WTC11 (cell line): Measurements from ENCODE around the gene GAS5.

Experiments used
- CREM ChIP-seq: sonication (generic); formaldehyde crosslinking; IDR thresholded peaks from 2 replicates; pipeline ENCODE4 v1.8.1; 2022; ENCODE audit warnings: mild to moderate bottlenecking, missing genetic modification reagents, moderate library complexity
- ETV6 ChIP-seq: sonication (generic); formaldehyde crosslinking; IDR thresholded peaks from 2 replicates; pipeline ENCODE4 v1.8.1; 2022; ENCODE audit warnings: mild to moderate bottlenecking, missing genetic modification reagents
- FOXJ3 ChIP-seq: sonication (generic); formaldehyde crosslinking; IDR thresholded peaks from 2 replicates; pipeline ENCODE4 v1.9.0; 2021; ENCODE audit warnings: missing genetic modification reagents, mild to moderate bottlenecking, borderline replicate concordance
- MXD4 ChIP-seq: fragments of 250-450 bp; sonication (Bioruptor Pico); IDR thresholded peaks from 2 replicates; pipeline ENCODE4 v1.8.0; 2021; ENCODE audit warnings: mild to moderate bottlenecking, moderate library complexity, borderline replicate concordance
- RELA ChIP-seq: sonication (generic); formaldehyde crosslinking; IDR thresholded peaks from 2 replicates; pipeline ENCODE4 v1.8.1; 2022; ENCODE audit warnings: missing genetic modification reagents, mild to moderate bottlenecking, borderline replicate concordance
- SMAD3 ChIP-seq: sonication (generic); formaldehyde crosslinking; IDR thresholded peaks from 2 replicates; pipeline ENCODE4 v1.8.0; 2022; ENCODE audit warnings: missing genetic modification reagents, mild to moderate bottlenecking, borderline replicate concordance
- TEAD4 ChIP-seq: sonication (generic); formaldehyde crosslinking; IDR thresholded peaks from 2 replicates; pipeline ENCODE4 v1.8.0; 2022; ENCODE audit warnings: mild to moderate bottlenecking, missing genetic modification reagents
- ZNF423 ChIP-seq: fragments of 250-450 bp; sonication (Bioruptor Pico); IDR thresholded peaks from 2 replicates; pipeline ENCODE4 v2.1.2; 2022; ENCODE audit warnings: mild to moderate bottlenecking, moderate library complexity
- TF ChIP-seq, protein P1 (sequence below): fragments of 200-600 bp; IDR thresholded peaks from 2 replicates; pipeline ENCODE4 v1.8.0; 2022; ENCODE audit warnings: antibody characterized with exemption
- TF ChIP-seq, protein P2 (sequence below): sonication (generic); formaldehyde crosslinking; IDR thresholded peaks from 2 replicates; pipeline ENCODE4 v1.8.1; 2023; ENCODE audit warnings: mild to moderate bottlenecking, moderate library complexity, missing genetic modification reagents
- TF ChIP-seq, protein P3 (sequence below): sonication (generic); formaldehyde crosslinking; IDR thresholded peaks from 2 replicates; pipeline ENCODE4 v1.8.1; 2023; ENCODE audit warnings: mild to moderate bottlenecking, missing genetic modification reagents, moderate library complexity
- TF ChIP-seq, protein P4 (sequence below): sonication (generic); formaldehyde crosslinking; IDR thresholded peaks from 2 replicates; pipeline ENCODE4 v1.8.0; 2022; ENCODE audit warnings: mild to moderate bottlenecking, missing genetic modification reagents
- TF ChIP-seq, protein P5 (sequence below): sonication (generic); formaldehyde crosslinking; IDR thresholded peaks from 2 replicates; pipeline ENCODE4 v1.8.0; 2022; ENCODE audit warnings: missing genetic modification reagents
- TF ChIP-seq, protein P6 (sequence below): sonication (generic); formaldehyde crosslinking; IDR thresholded peaks from 2 replicates; pipeline ENCODE4 v1.8.1; 2022; ENCODE audit warnings: low read depth, missing genetic modification reagents, borderline replicate concordance

DNA sequence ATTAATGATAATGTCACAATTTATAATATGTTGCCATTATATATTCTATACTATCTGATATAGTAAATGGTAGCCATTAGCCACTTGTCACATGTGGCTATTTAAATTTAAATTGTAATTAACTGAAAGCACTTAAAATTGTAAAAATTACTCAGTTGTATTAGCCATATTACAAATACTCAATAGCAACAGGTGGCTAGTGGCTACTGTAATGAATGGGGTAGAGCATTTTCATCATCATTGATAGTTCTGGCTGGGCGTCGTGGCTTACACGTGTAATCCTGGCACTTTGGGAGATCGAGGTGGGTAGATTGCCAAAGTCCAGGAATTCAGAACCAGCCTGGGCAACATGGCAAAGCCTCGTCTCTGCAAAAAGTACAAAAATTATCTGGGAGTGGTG, 16.9 kb upstream of the GAS5 start:
- TF ChIP-seq, protein P1, sequence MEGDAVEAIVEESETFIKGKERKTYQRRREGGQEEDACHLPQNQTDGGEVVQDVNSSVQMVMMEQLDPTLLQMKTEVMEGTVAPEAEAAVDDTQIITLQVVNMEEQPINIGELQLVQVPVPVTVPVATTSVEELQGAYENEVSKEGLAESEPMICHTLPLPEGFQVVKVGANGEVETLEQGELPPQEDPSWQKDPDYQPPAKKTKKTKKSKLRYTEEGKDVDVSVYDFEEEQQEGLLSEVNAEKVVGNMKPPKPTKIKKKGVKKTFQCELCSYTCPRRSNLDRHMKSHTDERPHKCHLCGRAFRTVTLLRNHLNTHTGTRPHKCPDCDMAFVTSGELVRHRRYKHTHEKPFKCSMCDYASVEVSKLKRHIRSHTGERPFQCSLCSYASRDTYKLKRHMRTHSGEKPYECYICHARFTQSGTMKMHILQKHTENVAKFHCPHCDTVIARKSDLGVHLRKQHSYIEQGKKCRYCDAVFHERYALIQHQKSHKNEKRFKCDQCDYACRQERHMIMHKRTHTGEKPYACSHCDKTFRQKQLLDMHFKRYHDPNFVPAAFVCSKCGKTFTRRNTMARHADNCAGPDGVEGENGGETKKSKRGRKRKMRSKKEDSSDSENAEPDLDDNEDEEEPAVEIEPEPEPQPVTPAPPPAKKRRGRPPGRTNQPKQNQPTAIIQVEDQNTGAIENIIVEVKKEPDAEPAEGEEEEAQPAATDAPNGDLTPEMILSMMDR = no peak
- TF ChIP-seq, protein P2, sequence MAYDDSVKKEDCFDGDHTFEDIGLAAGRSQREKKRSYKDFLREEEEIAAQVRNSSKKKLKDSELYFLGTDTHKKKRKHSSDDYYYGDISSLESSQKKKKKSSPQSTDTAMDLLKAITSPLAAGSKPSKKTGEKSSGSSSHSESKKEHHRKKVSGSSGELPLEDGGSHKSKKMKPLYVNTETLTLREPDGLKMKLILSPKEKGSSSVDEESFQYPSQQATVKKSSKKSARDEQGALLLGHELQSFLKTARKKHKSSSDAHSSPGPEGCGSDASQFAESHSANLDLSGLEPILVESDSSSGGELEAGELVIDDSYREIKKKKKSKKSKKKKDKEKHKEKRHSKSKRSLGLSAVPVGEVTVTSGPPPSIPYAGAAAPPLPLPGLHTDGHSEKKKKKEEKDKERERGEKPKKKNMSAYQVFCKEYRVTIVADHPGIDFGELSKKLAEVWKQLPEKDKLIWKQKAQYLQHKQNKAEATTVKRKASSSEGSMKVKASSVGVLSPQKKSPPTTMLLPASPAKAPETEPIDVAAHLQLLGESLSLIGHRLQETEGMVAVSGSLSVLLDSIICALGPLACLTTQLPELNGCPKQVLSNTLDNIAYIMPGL (CRISPR knock-in tag) = no peak
- TF ChIP-seq, protein P3, sequence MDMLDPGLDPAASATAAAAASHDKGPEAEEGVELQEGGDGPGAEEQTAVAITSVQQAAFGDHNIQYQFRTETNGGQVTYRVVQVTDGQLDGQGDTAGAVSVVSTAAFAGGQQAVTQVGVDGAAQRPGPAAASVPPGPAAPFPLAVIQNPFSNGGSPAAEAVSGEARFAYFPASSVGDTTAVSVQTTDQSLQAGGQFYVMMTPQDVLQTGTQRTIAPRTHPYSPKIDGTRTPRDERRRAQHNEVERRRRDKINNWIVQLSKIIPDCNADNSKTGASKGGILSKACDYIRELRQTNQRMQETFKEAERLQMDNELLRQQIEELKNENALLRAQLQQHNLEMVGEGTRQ = no peak
- TF ChIP-seq ETV6 (CRISPR knock-in tag) = no peak
- no peak for TF ChIP-seq FOXJ3 (CRISPR knock-in tag)
- TF ChIP-seq, protein P4, sequence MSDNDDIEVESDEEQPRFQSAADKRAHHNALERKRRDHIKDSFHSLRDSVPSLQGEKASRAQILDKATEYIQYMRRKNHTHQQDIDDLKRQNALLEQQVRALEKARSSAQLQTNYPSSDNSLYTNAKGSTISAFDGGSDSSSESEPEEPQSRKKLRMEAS (CRISPR knock-in tag) = no peak
- TF ChIP-seq ZNF423 (CRISPR knock-in tag) = no peak
- TF ChIP-seq, protein P5, sequence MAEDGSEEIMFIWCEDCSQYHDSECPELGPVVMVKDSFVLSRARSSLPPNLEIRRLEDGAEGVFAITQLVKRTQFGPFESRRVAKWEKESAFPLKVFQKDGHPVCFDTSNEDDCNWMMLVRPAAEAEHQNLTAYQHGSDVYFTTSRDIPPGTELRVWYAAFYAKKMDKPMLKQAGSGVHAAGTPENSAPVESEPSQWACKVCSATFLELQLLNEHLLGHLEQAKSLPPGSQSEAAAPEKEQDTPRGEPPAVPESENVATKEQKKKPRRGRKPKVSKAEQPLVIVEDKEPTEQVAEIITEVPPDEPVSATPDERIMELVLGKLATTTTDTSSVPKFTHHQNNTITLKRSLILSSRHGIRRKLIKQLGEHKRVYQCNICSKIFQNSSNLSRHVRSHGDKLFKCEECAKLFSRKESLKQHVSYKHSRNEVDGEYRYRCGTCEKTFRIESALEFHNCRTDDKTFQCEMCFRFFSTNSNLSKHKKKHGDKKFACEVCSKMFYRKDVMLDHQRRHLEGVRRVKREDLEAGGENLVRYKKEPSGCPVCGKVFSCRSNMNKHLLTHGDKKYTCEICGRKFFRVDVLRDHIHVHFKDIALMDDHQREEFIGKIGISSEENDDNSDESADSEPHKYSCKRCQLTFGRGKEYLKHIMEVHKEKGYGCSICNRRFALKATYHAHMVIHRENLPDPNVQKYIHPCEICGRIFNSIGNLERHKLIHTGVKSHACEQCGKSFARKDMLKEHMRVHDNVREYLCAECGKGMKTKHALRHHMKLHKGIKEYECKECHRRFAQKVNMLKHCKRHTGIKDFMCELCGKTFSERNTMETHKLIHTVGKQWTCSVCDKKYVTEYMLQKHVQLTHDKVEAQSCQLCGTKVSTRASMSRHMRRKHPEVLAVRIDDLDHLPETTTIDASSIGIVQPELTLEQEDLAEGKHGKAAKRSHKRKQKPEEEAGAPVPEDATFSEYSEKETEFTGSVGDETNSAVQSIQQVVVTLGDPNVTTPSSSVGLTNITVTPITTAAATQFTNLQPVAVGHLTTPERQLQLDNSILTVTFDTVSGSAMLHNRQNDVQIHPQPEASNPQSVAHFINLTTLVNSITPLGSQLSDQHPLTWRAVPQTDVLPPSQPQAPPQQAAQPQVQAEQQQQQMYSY (CRISPR knock-in tag) = no peak
- TF ChIP-seq MXD4 (CRISPR knock-in tag) = no peak
- TF ChIP-seq CREM (CRISPR knock-in tag) = no peak
- no peak for TF ChIP-seq TEAD4 (CRISPR knock-in tag)
- TF ChIP-seq SMAD3 = no peak
- TF ChIP-seq, protein P6, sequence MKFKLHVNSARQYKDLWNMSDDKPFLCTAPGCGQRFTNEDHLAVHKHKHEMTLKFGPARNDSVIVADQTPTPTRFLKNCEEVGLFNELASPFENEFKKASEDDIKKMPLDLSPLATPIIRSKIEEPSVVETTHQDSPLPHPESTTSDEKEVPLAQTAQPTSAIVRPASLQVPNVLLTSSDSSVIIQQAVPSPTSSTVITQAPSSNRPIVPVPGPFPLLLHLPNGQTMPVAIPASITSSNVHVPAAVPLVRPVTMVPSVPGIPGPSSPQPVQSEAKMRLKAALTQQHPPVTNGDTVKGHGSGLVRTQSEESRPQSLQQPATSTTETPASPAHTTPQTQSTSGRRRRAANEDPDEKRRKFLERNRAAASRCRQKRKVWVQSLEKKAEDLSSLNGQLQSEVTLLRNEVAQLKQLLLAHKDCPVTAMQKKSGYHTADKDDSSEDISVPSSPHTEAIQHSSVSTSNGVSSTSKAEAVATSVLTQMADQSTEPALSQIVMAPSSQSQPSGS = no peak
- no peak for TF ChIP-seq RELA
